Brain microvascular endothelial cell (primary cell): Measurements from ENCODE around the gene SLC25A21.

Experiments used
- DNase-seq: peaks from one replicate; pipeline ENCODE4 v3.0.0-alpha.2; 2020
- H3K27ac ChIP-seq: fragments of 250-450 bp; sonication (Bioruptor Pico); 2 replicates; pipeline ENCODE4 v1.5.1; 2020; ENCODE audit warnings: mild to moderate bottlenecking, moderate library complexity
- H3K27me3 ChIP-seq: fragments of 250-450 bp; sonication (Bioruptor Pico); replicated peaks from 2 replicates; pipeline ENCODE4 v1.5.1; 2020; ENCODE audit warnings: mild to moderate bottlenecking
- H3K36me3 ChIP-seq: fragments of 250-450 bp; sonication (Bioruptor Pico); replicated peaks from 2 replicates; pipeline ENCODE4 v1.5.1; 2020; ENCODE audit warnings: mild to moderate bottlenecking
- H3K4me3 ChIP-seq: 2 replicates; pipeline ENCODE4 v1.5.1; 2011; ENCODE audit warnings: low read depth, mild to moderate bottlenecking, control low read depth, low read length, moderate library complexity
- in situ Hi-C: cut with HindIII; loops from 2 replicates; pipeline ENCODE4 v1.10.0; 2017; ENCODE audit warnings: low sequenced_read_pairs, low pct_ligation_motif_present
- TF ChIP-seq, protein P1 (sequence below): IDR thresholded peaks from 2 replicates; pipeline ENCODE4 v1.5.1; 2011; ENCODE audit warnings: low read depth, mild to moderate bottlenecking, moderate library complexity, low read length, control low read depth, inconsistent platforms; ENCODE audit errors: missing control alignments

SLC25A21 gene

GRCh38 chr14:37027188-37027824 is 145.1 kb downstream of the SLC25A21 start:
- H3K27me3 ChIP-seq = no peaks in the 10 kb centered on the region
- H3K27ac ChIP-seq = no peak overlapping the region

GRCh38 chr14:37023875-37024565 is 148.4 kb downstream of the SLC25A21 start:
- in situ Hi-C loops = no loop called here
- Histone ChIP-seq H3K36me3 (no peaks in the 10 kb centered on the region), H3K4me3 (no peak overlapping the region), H3K27ac (no peak overlapping the region), H3K27me3 (no peaks in the 10 kb centered on the region)
- TF ChIP-seq, protein P1, sequence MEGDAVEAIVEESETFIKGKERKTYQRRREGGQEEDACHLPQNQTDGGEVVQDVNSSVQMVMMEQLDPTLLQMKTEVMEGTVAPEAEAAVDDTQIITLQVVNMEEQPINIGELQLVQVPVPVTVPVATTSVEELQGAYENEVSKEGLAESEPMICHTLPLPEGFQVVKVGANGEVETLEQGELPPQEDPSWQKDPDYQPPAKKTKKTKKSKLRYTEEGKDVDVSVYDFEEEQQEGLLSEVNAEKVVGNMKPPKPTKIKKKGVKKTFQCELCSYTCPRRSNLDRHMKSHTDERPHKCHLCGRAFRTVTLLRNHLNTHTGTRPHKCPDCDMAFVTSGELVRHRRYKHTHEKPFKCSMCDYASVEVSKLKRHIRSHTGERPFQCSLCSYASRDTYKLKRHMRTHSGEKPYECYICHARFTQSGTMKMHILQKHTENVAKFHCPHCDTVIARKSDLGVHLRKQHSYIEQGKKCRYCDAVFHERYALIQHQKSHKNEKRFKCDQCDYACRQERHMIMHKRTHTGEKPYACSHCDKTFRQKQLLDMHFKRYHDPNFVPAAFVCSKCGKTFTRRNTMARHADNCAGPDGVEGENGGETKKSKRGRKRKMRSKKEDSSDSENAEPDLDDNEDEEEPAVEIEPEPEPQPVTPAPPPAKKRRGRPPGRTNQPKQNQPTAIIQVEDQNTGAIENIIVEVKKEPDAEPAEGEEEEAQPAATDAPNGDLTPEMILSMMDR = no peak
- no peak for DNase-seq

More at GRCh38 chr14:37027188-37027824, 145.1 kb downstream of the SLC25A21 start:
- TF ChIP-seq, protein P1 = no peak
- DNase-seq = no peak
- in situ Hi-C loops = no loop called here
- no peak overlapping the region for H3K4me3 ChIP-seq
- H3K36me3 ChIP-seq = no peaks in the 10 kb centered on the region

DNA sequence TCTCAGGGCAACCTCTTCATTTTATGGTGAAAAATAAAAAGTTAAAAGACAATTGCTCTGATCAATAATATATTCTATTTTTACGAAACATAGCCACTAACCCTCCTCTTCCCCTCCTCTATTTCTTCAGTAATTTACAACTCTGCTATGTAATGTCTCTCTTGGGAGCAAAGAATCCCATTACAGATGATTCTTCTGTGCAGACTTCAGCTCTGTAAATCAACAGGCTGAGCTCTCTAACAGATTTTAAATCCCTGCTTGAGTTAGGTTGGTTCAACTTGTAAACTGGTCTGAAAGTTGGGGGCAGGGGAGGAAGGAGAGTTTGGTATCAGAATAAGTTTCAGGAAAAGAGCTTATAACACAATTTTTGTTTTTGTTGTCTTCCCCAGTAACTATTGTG is 151.0 kb downstream of the SLC25A21 start:
- no peak overlapping the region for H3K4me3 ChIP-seq
- H3K36me3 ChIP-seq = no peaks in the 10 kb centered on the region
- in situ Hi-C loops = no loop called here
- H3K27ac ChIP-seq = no peak overlapping the region
- no peaks in the 10 kb centered on the region for H3K27me3 ChIP-seq
- TF ChIP-seq, protein P1 = no peak
- no peak for DNase-seq

DNA sequence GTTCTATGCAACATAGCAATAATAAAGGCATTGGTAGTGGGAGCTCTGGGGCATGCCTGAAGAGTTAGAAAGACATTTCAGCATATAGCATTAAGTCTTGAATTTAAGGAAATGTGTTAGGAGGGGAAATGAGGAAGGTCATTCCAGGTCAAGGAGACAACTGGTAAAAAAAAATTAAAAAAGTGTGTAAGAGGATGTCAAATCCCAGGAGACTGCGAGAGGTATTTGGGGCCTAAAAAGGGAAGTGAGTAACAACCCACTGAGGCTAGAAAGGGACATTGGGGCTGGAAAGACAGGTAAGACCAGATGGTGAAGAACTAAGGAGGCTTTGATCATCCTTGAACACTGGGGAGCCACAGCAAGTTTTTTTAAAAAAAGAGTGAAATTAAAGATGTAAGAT is 152.9 kb downstream of the SLC25A21 start:
- no peaks in the 10 kb centered on the region for H3K27me3 ChIP-seq
- H3K27ac ChIP-seq = no peak overlapping the region
- H3K36me3 ChIP-seq = no peaks in the 10 kb centered on the region
- no peak overlapping the region for H3K4me3 ChIP-seq
- in situ Hi-C loops = no loop called here
- DNase-seq = no peak
- TF ChIP-seq, protein P1 = no peak

DNA sequence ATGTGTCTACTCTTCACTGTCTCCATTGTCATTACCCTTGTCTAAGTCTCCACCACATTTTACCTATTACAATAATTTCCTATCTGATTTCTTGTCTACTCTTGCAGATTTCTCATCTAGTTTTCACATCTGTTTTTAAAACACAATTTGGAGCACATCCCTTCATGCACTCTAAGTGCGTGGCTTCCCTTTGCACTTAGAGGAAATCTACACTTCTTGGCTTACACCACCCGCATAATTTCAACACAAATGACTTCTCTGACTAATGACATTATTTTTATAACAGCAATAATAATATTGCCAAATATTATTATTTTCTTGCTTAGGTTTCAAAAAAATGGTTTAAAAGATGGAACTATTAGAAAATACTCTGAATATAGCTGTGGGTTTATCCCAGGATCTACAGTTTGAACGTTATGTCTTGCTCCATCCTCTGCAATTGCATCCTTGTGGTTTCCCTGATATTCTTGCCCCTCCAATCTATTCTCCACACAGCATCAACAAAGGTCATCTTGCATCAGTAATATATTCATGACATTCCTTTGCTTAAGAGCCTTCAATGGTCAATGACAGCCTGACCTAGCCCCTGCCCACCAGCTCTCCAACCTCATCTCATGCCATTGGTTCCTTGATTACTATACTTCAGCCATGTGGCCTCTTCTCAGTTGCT is 153.7 kb downstream of the SLC25A21 start:
- no peaks in the 10 kb centered on the region for H3K27me3 ChIP-seq
- H3K36me3 ChIP-seq = no peaks in the 10 kb centered on the region
- no peak overlapping the region for H3K4me3 ChIP-seq
- TF ChIP-seq, protein P1 = no peak
- in situ Hi-C loops = no loop called here
- no peak for DNase-seq
- H3K27ac ChIP-seq = no peak overlapping the region
